ENCODE measurements around the gene TRIO.
"Not testable (repeated sequence)": the region's sequence is repeated elsewhere in the genome, so short reads cannot be mapped to it uniquely, and the experiment has no call there.

Gene TRIO

GRCh38 chr5:14359069-14360043 lies 216.2 kb downstream of the TRIO start:
- no peak for DNase-seq (ENCODE audit: low spot score)

- no peak for DNase-seq (ENCODE audit: low spot score)
Observed at GRCh38 chr5:14362491-14362890, 219.3 kb downstream of the TRIO start.

- DNase-seq (ENCODE audit: low spot score): no peak
Observed at GRCh38 chr5:14364096-14364495, 221.0 kb downstream of the TRIO start.

- DNase-seq (ENCODE audit: low spot score): peak; percentile 56
Observed at GRCh38 chr5:14364576-14365472, 221.7 kb downstream of the TRIO start.

- no peak for DNase-seq (ENCODE audit: low spot score)
Observed at GRCh38 chr5:14365831-14366430, 222.8 kb downstream of the TRIO start.

GRCh38 chr5:14366763-14367162 lies 223.6 kb downstream of the TRIO start:
- no peak for DNase-seq (ENCODE audit: low spot score)

- no peak for DNase-seq (ENCODE audit: low spot score)
Observed at GRCh38 chr5:14367364-14367763, 224.2 kb downstream of the TRIO start.

- DNase-seq (ENCODE audit: low spot score): no peak
Observed at GRCh38 chr5:14369780-14370179, 226.6 kb downstream of the TRIO start.

- no peak for DNase-seq (ENCODE audit: low spot score)
Observed at GRCh38 chr5:14370386-14370785, 227.2 kb downstream of the TRIO start.

- DNase-seq (ENCODE audit: low spot score): no peak
Observed at GRCh38 chr5:14373685-14374084, 230.5 kb downstream of the TRIO start.

GRCh38 chr5:14374100-14374499 lies 231.0 kb downstream of the TRIO start:
- DNase-seq (ENCODE audit: low spot score): no peak

- DNase-seq (ENCODE audit: low spot score): no peak
Observed at GRCh38 chr5:14376789-14377188, 233.6 kb downstream of the TRIO start.

- peak; percentile 52 for DNase-seq (ENCODE audit: low spot score)
Observed at GRCh38 chr5:14379739-14380497, 236.8 kb downstream of the TRIO start.

- no peak for DNase-seq (ENCODE audit: low spot score)
Observed at GRCh38 chr5:14380712-14381111, 237.6 kb downstream of the TRIO start.

GRCh38 chr5:14382640-14383039 lies 239.5 kb downstream of the TRIO start:
- no peak for DNase-seq (ENCODE audit: low spot score)

GRCh38 chr5:14383923-14384322 lies 240.8 kb downstream of the TRIO start:
- no peak for DNase-seq (ENCODE audit: low spot score)

- DNase-seq (ENCODE audit: low spot score): no peak
Observed at GRCh38 chr5:14385019-14385418, 241.9 kb downstream of the TRIO start.

- DNase-seq (ENCODE audit: low spot score): no peak
Observed at GRCh38 chr5:14386884-14387624, 243.9 kb downstream of the TRIO start.

- no peak for DNase-seq (ENCODE audit: low spot score)
Observed at GRCh38 chr5:14388741-14389140, 245.6 kb downstream of the TRIO start.

GRCh38 chr5:14392552-14392951 lies 249.4 kb downstream of the TRIO start:
- DNase-seq (ENCODE audit: low spot score): not testable (repeated sequence)

GRCh38 chr5:14394365-14394764 lies 251.2 kb downstream of the TRIO start:
- no peak for DNase-seq (ENCODE audit: low spot score)

All from ecto neural progenitor cell (in vitro differentiated cells).